Stimulated activated CD4-positive, alpha-beta T cell treated with anti-CD3 and anti-CD28 coated beads, Interleukin-2, amount 100 ng/mL, for 48 hours (primary cell): ENCODE results near the gene GABARAPL2.
"Not testable (repeated sequence)": the region's sequence is repeated elsewhere in the genome, so short reads cannot be mapped to it uniquely, and the experiment has no call there.

ENCODE experiments used
- DNase-seq, 2 donors: peaks; one replicate each; pipeline ENCODE4 v3.0.0-alpha.2; 2020

GABARAPL2 gene

GRCh38 chr16:75566040-75566757 lies at the start of gene GABARAPL2:
GABARAPL2 (plus strand) TSS chr16:75566379; CDS start chr16:75566487, 108 bp downstream.
- DNase-seq = peak; percentile 84 to 92

DNA sequence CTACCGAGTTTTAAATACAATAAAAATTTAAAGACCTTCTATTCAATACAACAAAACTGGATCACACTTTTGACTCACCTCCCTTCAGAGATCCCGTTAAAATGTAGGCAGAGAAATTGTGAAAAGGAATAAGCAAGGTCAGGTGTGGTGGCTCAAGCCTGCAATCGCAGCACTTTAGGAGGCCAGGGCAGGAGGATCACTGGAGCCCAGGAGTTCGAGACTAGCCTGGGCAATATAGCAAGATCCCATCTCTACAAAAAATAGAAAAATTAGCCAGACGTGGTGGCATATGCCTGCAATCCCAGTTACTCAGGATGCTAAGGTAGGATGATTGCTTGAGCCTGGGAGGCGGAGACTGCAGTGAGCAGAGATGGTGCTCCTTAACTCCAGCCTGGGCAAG lies 47.0 kb upstream of the GABARAPL2 start:
- DNase-seq = no peak

DNA sequence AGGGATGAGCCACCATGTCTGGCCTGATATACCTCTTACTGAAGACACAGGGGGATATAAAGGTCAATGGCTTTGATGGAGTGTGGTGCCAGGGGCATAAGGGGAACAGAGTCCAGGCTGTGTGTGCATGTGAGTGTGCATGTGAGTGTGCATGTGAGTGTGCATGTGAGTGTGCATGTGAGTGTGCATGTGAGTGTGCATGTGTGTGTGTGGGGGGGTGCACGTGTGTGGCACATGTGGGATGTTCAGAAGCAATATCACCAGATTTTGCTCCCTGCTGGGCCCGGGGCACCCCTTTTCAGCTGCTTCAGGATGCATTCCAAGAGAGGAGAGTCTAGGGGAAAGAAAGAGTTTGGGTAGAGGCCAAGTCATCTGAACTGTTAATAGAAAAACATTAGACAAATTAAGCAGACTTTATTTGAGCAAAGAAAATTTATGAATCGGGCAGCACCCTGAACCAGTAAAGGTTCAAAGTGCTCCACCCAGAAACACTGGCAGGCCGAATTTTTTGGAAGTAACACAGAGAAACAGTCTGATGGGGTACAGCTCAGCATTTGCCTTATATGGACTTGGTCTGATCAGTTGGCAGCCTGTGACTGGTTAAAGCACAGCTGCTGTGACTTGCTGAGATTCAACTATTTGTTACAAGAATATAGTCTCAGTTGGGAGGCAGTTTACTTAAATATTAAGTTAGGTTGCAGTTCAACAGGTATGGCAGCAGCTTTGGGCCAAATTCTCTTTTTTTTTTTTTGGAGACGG lies 40.0 kb upstream of the GABARAPL2 start:
- no peak for DNase-seq

- DNase-seq = no peak
These were observed 38.3 kb upstream of the GABARAPL2 start for GRCh38 chr16:75527825-75528299.

DNA sequence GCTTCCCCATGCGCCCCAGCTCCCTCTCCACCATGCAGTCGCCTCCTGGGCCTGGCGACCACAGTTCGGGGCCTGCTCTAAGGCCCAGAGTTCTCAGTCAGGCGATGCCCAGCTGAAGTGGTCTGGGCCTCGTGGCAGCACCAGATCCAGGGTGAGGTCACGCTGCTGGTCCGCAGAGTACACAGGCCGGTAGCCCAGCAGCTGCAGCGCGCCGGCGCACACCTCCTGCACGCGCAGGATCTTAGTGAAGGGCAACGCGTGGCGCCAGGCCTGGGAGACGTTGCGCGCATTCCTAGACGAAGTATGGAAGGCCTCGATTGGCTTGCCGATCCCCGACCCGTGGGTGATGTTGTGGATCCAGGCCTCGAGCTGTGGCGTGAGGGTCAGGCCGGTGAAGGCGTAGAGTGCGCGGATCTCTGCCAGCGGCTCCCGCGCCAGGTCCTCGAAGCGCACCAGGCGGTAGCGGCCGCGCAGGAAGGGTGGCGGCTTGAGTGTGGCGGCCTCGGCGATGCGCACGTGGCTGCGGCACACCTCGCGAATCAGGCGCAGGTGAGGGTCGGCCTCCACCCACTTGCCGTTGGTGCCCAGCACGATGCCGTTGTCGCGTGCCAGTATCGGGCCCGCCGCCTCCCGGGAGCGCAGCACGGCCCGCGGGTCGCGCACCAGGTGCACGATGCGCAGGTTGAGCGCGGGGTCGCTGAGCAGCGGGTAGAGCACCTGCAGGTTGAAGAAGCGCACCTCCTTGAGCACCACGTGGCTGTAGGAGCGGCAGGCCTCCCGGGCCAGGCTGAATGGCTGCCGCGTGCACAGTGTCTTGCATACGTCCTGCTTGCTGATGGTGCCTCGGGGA lies 36.9 kb upstream of the GABARAPL2 start:
- DNase-seq = no peak

GRCh38 chr16:75529959-75530358 lies 36.2 kb upstream of the GABARAPL2 start:
- DNase-seq = no peak

- DNase-seq = no peak
These were observed 33.9 kb upstream of the GABARAPL2 start for GRCh38 chr16:75532142-75532765.

DNA sequence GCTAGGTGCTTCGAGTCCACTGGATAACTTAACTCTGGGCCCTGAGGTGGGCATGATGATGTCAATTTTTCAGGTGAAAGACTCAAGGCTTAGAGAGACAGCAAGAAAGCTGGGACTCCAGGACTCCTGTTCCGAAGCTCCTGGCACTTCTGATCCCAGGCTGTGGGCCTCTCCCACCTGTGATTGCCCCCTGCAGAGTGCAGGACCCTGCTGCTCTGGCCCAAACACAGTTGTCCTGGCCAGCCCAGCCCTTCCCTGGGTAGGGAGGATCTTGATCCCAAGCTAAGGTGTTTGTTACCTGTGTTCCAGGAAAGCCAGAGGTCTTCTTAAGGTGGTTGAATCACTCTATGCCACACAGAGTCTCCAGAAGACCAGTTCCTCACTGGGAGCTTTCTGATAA lies 33.4 kb upstream of the GABARAPL2 start:
- DNase-seq = no peak

DNA sequence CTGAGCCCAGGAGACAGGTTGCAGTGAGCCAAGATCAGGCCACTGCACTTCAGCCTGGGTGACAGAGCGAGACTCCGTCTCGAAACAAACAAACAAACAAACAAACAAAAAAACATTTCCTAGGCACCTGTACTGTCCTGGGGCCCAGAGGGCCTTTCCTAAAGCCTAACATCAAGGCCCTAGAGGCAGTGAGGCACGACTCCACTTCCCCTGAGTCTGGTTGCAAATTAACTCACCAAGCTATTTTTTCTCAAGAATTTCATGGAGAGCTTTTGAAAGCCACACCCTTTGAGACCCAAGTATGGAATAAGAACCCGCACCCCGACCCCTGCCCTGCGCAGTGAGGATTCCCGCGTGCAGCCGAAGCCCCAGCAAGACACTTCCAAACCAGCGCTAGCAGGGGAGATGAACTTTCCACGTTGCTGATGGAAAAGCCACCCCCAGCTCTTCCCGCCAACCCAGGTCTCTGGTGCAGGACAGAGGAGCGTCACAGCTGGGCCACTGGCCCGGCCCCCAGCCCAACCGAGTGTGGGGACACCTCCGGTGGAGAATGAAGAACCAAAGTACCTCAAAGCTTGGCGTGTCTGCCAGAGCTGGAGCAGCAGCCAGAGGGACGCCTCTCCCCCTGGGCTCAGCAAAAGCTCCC lies 31.5 kb upstream of the GABARAPL2 start:
- DNase-seq = no peak

DNA sequence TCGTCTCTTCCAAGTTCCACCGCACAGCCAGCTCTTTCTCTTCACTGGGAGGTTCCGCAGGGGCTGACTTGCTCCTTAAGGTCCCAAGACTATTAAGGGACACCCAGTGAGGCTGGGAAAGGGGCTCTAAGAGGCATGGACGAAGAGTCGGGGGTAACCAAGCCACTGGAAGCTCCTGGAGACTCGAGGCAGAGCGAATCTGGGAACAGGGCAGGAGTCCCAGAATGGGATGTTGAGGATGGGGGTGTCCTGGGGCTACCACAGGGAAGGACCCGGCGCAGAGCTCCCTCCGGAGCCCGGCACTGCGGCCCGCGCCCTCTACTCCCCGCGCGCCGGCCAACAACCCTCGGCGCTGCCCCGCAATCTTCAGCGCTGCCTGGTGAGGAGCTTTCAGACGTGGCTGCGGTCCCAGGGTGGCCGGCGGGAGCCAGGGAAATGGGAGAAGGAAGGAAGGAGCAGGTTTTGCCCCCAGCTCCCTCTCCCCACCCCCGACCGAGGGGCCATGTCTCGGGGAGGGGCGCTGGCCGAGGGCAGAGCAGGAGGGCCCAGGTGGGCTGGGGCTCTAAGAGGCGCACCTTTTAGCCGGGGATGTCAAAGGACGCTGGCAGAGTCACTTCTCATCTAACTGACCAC lies 30.9 kb upstream of the GABARAPL2 start:
- no peak for DNase-seq

- no peak for DNase-seq
These were observed 30.3 kb upstream of the GABARAPL2 start, which contains the start of gene CHST5 for GRCh38 chr16:75535901-75536300. CHST5 (minus strand) TSS chr16:75536108; CDS start chr16:75530384, 5,724 bp downstream.

- DNase-seq = no peak
These were observed 28.4 kb upstream of the GABARAPL2 start for GRCh38 chr16:75537776-75538175.

- not testable (repeated sequence) for DNase-seq
These were observed 27.2 kb upstream of the GABARAPL2 start for GRCh38 chr16:75538882-75539565.

- DNase-seq = no peak
These were observed 24.9 kb upstream of the GABARAPL2 start for GRCh38 chr16:75541236-75541635.

DNA sequence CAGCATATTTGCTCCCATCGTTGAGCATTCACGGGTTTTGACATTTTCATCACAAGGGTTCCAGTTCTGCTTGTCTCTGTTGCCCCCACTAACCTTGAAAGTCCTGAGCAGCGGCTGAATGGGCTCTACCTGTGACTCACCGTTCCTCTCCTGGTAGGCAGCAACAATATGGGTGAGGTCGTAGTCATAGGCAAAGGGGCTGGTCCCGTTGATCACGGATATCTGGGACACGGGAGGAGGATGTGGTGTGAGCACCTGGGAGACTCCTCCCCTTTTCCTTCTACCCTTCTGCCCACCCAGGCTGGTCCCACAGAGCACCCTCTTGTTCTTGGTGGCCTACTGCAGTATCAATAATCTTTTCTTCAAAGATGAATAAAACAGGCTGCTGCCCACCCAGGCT lies 23.7 kb upstream of the GABARAPL2 start:
- not testable (repeated sequence) for DNase-seq

DNA sequence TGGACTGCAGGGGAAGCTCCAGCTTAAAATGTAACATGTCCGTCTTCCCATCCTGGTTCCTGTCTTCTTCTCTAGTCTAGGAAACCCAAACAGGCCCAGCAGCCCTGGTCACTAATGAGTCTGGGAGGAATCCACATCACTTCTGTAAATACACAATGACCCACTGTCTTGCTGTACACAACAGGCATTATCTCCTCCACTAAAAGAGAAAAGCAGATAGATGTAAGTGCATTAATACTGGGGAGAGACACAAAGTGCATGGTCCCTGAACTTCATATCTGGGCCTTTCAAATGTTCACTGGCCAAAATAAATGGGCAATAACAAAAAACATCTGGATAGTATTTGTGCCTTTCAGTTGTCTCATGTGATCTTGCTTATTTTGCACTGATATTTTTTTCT lies 20.3 kb upstream of the GABARAPL2 start:
- not testable (repeated sequence) for DNase-seq

- no peak for DNase-seq
These were observed 19.9 kb upstream of the GABARAPL2 start for GRCh38 chr16:75546293-75546692.

GRCh38 chr16:75548456-75548855 lies 17.7 kb upstream of the GABARAPL2 start:
- not testable (repeated sequence) for DNase-seq

- no peak for DNase-seq
These were observed 15.9 kb upstream of the GABARAPL2 start for GRCh38 chr16:75550211-75550662.

DNA sequence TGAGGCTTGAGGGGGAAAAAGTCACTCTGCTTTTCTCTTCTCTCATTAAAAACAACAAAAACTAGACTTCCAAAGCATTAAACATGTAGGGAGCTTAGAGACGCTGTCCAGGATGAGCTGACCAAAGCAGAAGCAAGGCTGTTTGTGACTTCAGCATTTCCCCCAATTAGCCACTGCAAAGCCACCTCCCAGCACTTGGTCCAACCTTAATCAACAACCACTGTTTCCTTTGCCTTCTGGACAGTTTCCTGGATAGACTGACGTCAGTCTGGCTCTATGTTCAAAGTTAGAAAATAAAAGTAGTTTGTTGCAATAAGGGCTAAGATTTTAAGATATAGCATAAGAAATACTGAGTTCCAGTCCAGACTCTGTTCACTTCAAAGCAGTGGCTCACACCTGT lies 13.2 kb upstream of the GABARAPL2 start:
- DNase-seq = no peak

DNA sequence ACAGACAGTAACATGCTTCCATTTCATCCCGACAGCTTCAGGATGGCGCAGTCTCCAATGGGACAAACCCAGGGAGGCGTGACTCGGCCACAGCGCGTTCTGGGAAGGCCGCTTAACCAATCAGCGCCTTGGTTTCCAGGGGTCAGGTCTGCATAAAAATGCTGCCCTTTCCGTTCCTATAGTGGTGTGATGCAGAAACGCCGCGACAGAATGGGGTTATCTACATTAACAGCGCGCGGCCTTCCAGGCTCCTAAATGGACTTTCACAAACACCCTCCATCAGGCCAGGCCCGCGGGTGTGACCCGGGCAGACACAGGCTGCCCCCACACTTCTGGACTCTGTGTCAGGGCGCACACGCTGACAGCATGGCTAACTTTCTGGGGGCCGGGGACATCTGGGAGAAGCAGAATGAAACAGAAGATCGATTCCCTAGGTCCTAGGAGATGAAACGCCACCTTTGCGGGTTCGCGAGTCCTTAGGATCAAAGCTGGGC lies 10.9 kb upstream of the GABARAPL2 start:
- DNase-seq = no peak
